Stimulated activated CD4-positive, alpha-beta T cell treated with anti-CD3 and anti-CD28 coated beads, TNF-alpha, amount 100 ng/mL, for 48 hours (primary cell): ENCODE data around the gene MPZL3.

Source experiments
- DNase-seq, 3 donors: peaks; one replicate each; pipeline ENCODE4 v3.0.0-alpha.2; 2020; ENCODE audit warnings: low read depth in 3 of 3

MPZL3 gene

GRCh38 chr11:118232659-118233058 is 19.5 kb downstream of the MPZL3 start:
- peak in 1 of 3 donors; percentile 70 for DNase-seq

DNA sequence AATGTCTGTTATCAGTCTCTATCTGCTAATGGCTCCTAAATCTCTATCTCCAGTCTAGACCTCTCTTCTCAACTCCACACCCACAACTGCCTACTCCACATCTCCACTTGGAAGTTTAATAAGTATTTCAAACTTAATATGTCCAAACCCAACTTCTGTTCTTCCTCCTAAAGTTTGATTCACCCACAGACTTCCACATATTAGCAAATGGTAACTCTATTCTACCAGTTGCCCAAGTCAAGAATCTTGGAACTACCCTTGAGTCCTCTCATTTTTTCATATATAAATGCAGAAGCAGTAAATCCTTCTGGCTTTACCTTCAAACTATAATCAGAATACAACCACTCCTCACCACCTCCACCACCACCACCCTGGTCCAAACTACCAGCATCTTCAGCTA is 20.7 kb downstream of the MPZL3 start:
- DNase-seq: no peak

DNA sequence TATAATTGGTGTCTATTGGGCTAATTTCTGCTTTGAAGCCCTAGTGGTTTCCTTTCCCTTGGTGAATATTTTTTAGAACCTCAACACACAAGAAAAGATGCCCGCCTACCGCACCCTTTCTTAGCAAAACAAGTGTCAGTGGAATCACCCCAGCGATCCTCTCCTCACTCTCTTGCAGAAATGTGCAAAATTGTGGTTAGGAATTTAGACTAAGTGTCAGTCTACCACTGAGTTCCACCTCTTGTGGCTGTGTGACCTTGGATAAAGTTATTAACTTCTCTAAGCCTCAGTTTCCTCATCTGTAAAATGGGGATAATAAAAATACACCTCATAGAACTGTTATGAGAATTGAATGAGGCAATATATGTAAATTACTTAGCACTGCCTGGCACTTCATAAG is 22.1 kb downstream of the MPZL3 start:
- no peak for DNase-seq

DNA sequence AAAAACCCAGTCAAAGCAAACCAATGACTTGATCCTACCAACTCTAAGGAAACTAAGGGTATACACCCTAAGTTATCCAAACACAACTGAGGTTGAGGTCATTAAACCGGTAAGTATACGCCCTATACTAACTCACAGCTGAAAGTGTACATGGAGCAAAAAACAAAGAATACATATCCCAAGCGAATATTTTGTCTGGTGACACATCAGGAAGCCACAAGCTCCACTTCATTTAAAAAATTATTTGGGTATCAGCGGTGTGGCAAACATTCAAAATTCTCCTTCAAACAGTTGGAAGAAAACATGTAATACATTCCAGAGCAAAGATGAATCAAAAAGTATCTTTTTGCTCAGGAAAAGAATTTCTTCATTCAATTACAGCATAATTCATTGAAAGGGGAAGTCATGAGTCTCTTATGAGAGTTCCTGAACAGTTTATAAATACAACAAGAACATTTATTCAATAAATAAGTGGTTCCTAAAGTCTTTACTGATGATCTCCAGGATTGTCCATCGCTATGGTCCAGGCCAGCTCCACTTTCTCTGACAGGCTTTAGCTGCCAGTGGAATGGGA is 22.8 kb downstream of the MPZL3 start:
- DNase-seq: no peak

DNA sequence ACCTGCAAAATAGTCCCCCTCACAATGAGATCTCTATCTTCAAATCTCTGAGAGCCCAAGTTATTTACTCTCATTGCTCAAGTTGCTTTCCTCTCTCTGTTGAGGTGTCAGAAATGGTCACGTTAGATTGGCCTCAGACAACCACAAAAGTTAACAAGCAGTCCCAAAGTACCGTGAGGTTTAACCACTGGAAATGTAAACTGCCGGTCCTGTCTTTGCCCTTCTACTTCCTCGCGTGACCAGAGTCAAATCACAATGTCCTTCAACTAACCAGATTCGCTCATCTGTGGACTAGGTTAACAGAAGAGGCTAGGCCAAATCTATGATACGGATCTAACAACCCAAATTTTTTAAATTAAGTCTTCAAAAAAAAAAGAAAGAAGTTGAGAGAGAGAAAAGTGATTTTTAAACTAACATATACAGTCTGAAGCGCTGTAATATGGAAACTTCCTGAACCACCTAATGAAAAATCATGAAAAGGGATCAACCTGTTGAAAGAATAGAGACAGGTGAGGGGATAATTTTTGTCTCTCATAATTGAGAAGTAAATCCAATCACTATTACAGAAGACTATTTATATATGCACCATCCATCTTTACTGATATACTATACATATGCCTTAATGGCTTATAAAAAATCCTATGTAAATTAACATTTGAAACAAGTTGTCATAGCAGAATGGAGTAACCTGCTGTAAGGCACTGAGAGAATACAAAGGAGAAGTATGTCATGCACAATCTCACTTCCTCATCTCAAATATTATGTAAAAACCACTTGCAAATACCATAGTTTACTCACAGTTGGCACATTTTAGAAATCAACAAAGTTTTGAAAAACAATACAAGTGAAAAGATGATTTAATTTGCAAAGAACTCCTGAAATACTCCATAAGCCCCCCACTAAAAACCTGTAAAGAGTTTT is 24.0 kb downstream of the MPZL3 start:
- no peak for DNase-seq

GRCh38 chr11:118226781-118227180 is 25.4 kb downstream of the MPZL3 start:
- DNase-seq: no peak

GRCh38 chr11:118226296-118226695 is 25.9 kb downstream of the MPZL3 start:
- no peak for DNase-seq

GRCh38 chr11:118224511-118225188 is 27.5 kb downstream of the MPZL3 start, which contains the start of gene JAML:
TSS of gene JAML (minus strand) at chr11:118225011. CDS start at chr11:118214866, 10,145 bp downstream.
- peak in 2 of 3 donors; percentile 45 to 58 for DNase-seq

- no peak for DNase-seq
These were observed 28.2 kb downstream of the MPZL3 start for GRCh38 chr11:118223992-118224391.

DNA sequence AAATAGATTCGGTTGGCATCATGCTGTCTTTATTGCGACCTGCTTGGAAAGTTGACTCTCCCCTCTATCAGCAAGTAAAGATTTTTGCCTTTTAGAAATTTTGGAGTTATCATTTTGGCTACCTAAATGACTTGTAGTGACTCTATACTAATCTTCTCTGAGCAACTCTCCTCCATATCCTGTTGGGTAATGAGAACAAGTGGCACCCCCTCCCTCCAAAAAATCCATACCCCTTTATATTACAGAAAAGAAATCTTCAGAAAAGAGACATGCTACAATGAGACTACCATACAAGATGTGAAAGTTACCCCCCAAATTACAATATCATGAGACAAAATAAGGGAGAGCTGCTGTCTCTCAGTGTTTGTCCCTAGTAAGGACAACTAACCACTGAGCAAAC is 28.6 kb downstream of the MPZL3 start:
- DNase-seq: no peak

GRCh38 chr11:118222437-118222836 is 29.7 kb downstream of the MPZL3 start:
- no peak for DNase-seq

- DNase-seq: no peak
These were observed 30.7 kb downstream of the MPZL3 start for GRCh38 chr11:118221419-118221818.

DNA sequence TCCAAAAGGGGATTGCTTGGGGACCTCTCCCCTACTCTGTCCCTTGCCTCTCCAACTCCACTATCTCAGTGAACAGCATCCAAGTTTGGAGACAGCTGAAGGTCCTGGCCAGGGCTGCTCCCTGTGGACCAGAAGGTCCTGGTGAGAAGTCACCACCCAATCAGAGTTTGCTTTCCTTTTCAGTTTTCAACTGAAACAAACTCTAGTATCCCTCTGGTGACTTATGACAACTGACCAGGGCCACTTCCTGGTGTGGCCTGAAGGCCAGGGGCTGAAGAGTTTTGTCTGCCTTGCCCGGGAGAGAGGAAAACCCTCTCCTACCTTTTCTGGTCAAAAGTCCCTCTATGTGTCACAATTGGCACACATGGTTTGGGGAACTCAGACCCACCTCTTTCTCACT is 32.4 kb downstream of the MPZL3 start:
- DNase-seq: no peak

- DNase-seq: no peak
These were observed 32.9 kb downstream of the MPZL3 start for GRCh38 chr11:118219244-118219643.

GRCh38 chr11:118217575-118217974 is 34.6 kb downstream of the MPZL3 start:
- DNase-seq: no peak

GRCh38 chr11:118216621-118217481 is 35.3 kb downstream of the MPZL3 start:
- DNase-seq: peak in 2 of 3 donors; percentile 40 to 49

DNA sequence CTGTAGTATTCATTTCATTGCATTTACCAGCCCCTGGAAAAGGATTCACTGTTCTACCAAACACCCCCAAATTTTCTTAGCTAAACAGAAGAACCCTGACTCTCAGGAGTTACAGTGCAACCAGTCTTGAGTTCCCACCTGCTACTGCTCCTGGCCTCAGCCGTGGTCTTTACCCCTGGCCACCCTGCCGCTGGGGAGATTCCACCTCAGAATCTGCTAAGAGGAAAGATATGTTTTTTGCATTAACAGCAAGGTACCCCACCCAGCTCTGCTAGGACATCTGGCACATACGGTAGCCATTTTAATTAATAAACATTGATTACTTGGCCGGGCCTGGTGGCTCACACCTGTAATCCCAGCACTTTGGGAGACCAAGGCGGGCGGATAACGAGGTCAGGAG is 36.4 kb downstream of the MPZL3 start:
- DNase-seq: no peak

DNA sequence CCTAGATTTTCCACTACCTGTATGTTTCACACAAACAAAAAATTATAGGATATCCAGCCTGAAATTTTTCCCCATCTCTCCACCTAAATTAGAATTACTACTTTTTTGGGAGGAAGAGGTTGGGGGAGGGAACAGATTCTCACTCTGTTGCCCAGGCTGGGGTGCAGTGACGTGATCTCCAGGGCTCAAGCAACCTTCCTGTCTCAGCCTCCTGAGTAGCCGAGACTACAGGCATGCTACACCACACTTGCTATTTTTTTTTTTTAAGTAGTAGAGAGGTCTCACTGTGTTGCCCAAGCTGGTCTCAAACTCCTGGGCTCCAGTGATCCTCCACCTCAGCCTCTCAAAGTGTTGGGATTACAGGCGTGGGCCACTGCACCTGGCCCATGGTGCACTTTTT is 36.9 kb downstream of the MPZL3 start:
- no peak for DNase-seq

DNA sequence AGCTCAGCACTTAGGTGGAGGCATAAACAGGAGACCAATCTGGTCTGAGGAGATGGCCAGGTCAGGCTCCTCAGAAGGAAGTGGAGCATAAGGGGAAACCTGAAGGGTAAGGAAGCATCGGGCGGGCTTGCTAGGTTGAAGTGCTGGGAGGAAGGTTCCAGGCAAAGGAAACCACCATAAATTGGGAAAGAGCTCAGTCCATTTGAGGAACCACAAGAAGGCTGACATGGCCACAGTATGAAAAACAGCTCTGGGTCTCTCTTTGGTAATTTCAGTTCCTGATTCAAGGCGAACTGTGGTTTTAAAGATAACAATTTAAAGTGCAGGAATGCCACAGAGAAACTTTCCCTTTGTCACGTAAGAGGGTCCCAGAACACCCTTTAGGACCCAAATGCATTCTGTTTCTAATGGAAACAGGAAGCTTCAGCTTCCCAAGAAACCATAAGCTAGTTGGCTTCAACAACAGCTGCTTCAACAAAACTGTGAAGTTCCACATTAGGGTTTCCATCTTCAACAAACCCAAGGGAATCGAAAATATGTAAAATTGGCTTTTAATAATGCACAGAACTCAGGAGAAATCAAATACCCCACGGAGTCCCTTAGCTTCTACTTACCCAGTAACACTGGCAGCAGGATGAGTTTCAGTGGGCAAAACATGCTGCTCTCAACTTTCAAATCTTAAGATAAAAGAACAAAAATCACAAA is 37.8 kb downstream of the MPZL3 start:
- DNase-seq: no peak

DNA sequence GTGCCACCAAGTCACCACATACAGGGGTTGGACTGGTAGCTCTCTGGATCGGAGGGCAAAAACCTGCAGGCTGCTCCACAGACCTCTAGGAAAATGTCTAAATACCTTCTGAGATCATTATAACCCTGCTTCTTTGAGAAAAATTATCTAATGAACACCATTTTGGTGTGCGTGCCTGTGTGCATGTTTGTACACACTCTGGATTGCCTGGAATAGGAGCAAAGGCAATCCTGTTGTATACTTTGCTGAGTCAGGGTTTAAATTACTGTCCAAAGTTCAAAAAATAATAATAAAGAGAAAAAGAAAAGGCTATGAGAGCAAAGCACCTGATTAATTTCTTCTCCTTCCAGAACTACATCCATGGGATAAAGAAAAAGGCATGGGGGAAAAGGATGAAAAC is 38.4 kb downstream of the MPZL3 start:
- DNase-seq: no peak

DNA sequence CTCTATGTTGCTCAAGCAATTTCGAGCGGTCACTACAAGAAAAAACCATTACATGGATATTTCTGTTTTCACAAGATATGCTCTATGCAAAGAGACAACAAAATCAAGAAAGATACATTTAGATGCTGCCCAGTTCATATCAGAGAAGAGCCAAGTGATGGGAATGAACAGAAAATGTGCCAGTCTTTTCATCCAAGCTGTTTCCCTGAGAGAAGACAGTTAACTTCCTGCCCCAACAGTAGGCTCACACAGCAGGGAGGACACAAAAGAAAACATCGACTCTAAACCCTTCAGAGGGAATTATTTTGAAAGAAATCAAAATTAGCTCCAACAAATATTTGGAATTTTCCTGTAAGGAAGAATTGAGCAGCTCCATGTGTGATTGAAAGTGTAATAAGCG is 39.0 kb downstream of the MPZL3 start:
- DNase-seq: no peak
